ENCODE measurements around the gene RXRA. TPM values are rescaled to one million over a fixed set of nuclear protein-coding genes. Genes with fewer than 3 reads are reported as not detected.

RXRA gene
- total RNA-seq, 1 donor from 2014 or later = 49.4 TPM

DNA sequence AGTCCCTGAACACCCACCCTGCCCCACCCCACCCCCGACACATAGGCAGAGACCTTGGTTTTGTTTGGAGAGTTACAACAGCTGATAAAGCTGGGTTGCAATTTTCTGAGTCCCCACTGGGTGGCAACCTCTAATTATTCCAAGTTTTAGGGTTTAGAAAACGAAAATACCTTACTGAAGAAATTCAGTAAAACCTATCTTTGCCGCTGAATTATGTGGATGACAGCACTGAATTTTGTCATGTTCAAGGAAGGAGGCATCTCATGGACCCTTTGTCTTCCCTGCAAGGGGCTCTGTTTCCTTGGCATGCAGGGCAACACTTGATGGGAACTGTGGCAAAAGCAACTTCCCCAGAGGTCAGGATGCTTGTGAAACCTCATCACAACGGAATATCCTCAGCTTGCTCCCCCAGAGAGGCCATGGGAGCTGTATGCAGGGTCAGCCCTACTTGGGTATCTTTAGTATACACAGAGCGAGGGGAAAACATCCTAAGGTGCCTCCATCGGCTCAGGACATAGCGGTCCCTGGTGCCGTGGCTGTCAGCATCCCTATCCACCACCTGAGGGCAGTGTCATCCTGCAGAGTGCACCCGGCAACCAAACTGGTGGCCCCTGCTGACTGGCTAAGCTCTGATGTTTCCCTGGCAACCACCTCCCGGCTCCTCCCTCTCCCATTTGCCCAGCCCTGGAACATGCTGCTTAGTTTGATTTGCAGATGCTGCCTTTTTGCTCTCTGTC, 123.1 kb downstream of the RXRA start:
- peak in 1 of 2 donors; percentile 96 for DNase-seq (ENCODE audit: extremely low spot score in 2 of 2)
- Histone ChIP-seq H3K4me1 (no peaks in the 10 kb centered on the region), H3K36me3 (no peaks in the 10 kb centered on the region), H3K27me3 (no peaks in the 10 kb centered on the region), H3K4me3 (no peak overlapping the region), H3K9me3 (no peaks in the 10 kb centered on the region), H3K27ac (no peak overlapping the region)
- no peak for TF ChIP-seq POLR2A (IDR thresholded peaks at IDR 0.05)
- peak; percentile 73 to 94 (median 91) for TF ChIP-seq CTCF (IDR thresholded peaks at IDR 0.05)
- TF ChIP-seq POLR2AphosphoS5 (IDR thresholded peaks at IDR 0.05; ENCODE audit: insufficient read depth in 1 of 2, low read depth in 1 of 2) = peak; percentile 54 to 71
- intact Hi-C loops (cut with DNase I) = loop anchor here (5.0 kb wide), 1 partner anchor 288 kb away; no protein-coding TSS in a partner anchor

DNA sequence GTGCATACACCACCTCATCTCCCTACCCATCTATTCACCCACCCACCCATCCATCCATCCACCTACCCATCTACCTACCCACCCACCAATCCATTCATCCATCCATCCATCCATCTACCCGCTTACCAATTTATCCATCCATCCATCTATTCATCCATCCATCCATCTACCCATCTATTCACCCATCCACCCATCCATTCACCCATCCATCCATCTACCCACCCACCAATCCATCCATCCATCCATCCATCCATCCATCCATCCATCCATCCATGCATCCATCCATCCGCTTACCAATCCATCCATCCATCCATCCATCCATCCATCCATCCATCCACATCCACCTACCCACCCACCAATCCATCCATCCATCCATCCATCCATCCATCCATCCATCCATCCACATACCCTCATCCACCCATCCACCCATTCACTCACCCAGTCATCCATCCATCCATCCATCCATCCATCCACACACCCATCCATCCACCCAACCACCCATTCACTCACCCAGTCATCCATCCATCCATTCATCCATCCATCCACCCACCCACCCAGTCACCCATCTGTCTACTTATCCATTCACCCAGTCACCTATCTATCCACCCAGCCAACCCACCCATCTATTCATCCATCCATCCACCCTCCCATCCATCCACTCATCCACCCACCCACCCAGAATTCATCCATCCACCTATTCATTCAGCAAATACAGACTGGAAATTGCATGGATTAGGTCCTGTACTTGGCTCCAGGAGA, 125.6 kb downstream of the RXRA start:
- intact Hi-C loops (cut with DNase I) = no loop called here
- DNase-seq (ENCODE audit: extremely low spot score in 2 of 2) = no peak

DNA sequence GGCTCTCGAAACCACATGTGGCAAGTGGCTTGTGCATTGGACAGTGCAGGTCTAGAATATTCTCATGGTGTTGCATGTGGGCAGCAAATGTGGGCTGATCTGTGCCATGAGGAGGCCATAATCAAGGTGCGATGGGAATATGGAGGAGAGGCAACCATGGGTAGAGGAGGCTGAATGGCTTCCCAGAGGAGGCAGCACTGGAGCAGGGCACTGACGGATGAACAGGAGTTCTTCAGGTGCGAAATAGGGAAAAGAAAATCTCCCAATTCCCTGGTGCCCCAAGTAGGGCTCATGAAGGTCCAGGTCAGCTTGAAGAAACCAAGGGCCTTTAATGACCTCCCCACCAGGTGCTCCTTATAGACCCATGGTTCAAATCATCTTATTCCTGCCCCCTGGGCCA, 126.5 kb downstream of the RXRA start:
- Histone ChIP-seq H3K4me1 (peaks cover 30% of the 10 kb centered on the region), H3K27me3 (no peaks in the 10 kb centered on the region), H3K4me3 (no peak overlapping the region), H3K36me3 (no peaks in the 10 kb centered on the region), H3K9me3 (no peaks in the 10 kb centered on the region), H3K27ac (no peak overlapping the region)
- intact Hi-C loops (cut with DNase I) = no loop called here
- no peak for TF ChIP-seq POLR2AphosphoS5 (IDR thresholded peaks at IDR 0.05; ENCODE audit: insufficient read depth in 1 of 2, low read depth in 1 of 2)
- TF ChIP-seq POLR2A (IDR thresholded peaks at IDR 0.05) = no peak
- TF ChIP-seq CTCF (IDR thresholded peaks at IDR 0.05) = no peak
- DNase-seq (ENCODE audit: extremely low spot score in 2 of 2) = no peak

More for the DNA sequence above, 125.6 kb downstream of the RXRA start:
- no peaks in the 10 kb centered on the region for H3K36me3 ChIP-seq
- H3K9me3 ChIP-seq = no peaks in the 10 kb centered on the region
- H3K4me3 ChIP-seq = no peak overlapping the region
- H3K27ac ChIP-seq = no peak overlapping the region
- peaks cover 22% of the 10 kb centered on the region for H3K4me1 ChIP-seq
- TF ChIP-seq CTCF (IDR thresholded peaks at IDR 0.05) (no peak), POLR2A (IDR thresholded peaks at IDR 0.05) (no peak), POLR2AphosphoS5 (IDR thresholded peaks at IDR 0.05; ENCODE audit: insufficient read depth in 1 of 2, low read depth in 1 of 2) (no peak)
- no peaks in the 10 kb centered on the region for H3K27me3 ChIP-seq

DNA sequence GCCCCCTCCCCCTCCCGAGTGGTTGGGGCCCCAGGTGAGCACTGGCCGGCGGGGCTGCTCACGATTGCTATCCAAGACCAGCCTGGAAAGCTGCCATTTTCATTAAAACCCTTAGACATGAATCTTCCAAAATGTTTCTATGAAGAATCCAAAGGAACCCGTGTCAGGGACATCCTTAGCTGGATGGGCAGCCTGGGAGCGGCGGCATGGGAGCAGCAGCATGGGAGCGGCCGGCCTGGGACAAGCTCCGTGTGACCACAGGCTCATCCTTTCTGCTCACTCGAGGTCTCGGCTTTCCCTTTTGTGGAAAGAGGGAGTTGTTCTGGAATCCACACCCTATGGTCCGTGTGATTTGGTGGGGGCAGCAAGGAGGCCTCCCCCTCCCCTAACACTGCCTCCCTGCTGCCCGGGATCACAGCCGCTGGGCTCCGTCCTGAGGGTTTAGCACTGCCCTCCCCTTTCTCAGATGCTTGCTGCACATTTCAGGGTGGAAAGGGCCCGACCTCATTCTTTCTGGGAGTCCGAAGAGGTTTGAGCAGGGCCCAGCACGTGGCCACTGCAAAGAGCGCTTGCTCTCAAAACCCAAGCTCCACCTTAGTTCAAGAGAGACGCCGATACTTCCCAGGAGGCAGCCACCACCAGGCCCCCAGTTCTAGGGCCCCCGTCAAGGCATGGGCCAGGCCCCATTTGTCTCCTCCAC, 127.7 kb downstream of the RXRA start:
- H3K9me3 ChIP-seq = no peaks in the 10 kb centered on the region
- peak overlapping the region; percentile 97 for H3K27ac ChIP-seq
- no peak for TF ChIP-seq POLR2AphosphoS5 (IDR thresholded peaks at IDR 0.05; ENCODE audit: insufficient read depth in 1 of 2, low read depth in 1 of 2)
- TF ChIP-seq CTCF (IDR thresholded peaks at IDR 0.05) = no peak
- TF ChIP-seq POLR2A (IDR thresholded peaks at IDR 0.05) = no peak
- intact Hi-C loops (cut with DNase I) = no loop called here
- H3K27me3 ChIP-seq = no peaks in the 10 kb centered on the region
- H3K4me1 ChIP-seq = peaks cover 42% of the 10 kb centered on the region
- H3K36me3 ChIP-seq = no peaks in the 10 kb centered on the region
- no peak for DNase-seq (ENCODE audit: extremely low spot score in 2 of 2)
- H3K4me3 ChIP-seq = no peak overlapping the region

Measured in vagina (tissue), 2 donors.